Measurements from ENCODE around the gene KCNJ18. TPM values are rescaled to one million over a fixed set of nuclear protein-coding genes. Genes with fewer than 3 reads are reported as not detected.
"Not testable (repeated sequence)": the region's sequence is repeated elsewhere in the genome, so short reads cannot be mapped to it uniquely, and the experiment has no call there.

Gene KCNJ18
- total RNA-seq, 1 experiment from 2014 or later = not detected

GRCh38 chr17:21680366-21680765 lies 12.0 kb upstream of the KCNJ18 start:
- Mint-ChIP-seq H3K27me3 (ENCODE audit: low read depth) (peaks cover 8% of the 10 kb centered on the region), H3K27ac (no peak overlapping the region), H3K9me3 (peaks cover 79 to 86% of the 10 kb centered on the region in 2 experiments), H3K4me3 (no peak overlapping the region; a peak in 1 of 5 replicates), H3K36me3 (ENCODE audit: insufficient read depth in 1 of 3, low read depth in 3 of 3) (peaks cover 25 to 37% (median 28%) of the 10 kb centered on the region in 3 experiments), H3K4me1 (no peaks in the 10 kb centered on the region)
- Histone ChIP-seq H2BK120ac (ENCODE audit: low read depth, low read length, poor library complexity, severe bottlenecking) (no peak overlapping the region), H2AFZ (ENCODE audit: low read length) (no peak overlapping the region), H3K79me1 (ENCODE audit: insufficient read depth, low read depth, low read length, poor library complexity, severe bottlenecking) (no peaks in the 10 kb centered on the region), H2BK12ac (ENCODE audit: insufficient read length, low read depth, low read length) (no peak overlapping the region), H3K9ac (ENCODE audit: extremely low read depth, insufficient read length, low read length) (no peak overlapping the region), H2BK5ac (ENCODE audit: insufficient read length, low read length) (no peak overlapping the region), H4K5ac (ENCODE audit: insufficient read length, low read depth, low read length) (no peak overlapping the region), H3K56ac (ENCODE audit: insufficient read length, low read depth, low read length) (no peak overlapping the region), H3K27me3 (ENCODE audit: insufficient read depth, low read length) (no peaks in the 10 kb centered on the region), H4K91ac (ENCODE audit: insufficient read length, low read depth, low read length) (no peak overlapping the region), H3K4me1 (ENCODE audit: insufficient read depth, low read length) (no peaks in the 10 kb centered on the region), H3K9me3 (ENCODE audit: control insufficient read depth, low read depth, low read length) (peaks cover 47% of the 10 kb centered on the region), H3K14ac (ENCODE audit: insufficient read depth, low read length) (no peak overlapping the region), H3T11ph (ENCODE audit: low read length) (no peak overlapping the region), H3K23ac (ENCODE audit: insufficient read length, low read depth, low read length) (no peak overlapping the region), H3K18ac (ENCODE audit: insufficient read length, low read depth, low read length) (no peak overlapping the region), H3K23me2 (ENCODE audit: insufficient read length, low read depth, low read length, poor library complexity, severe bottlenecking) (no peaks in the 10 kb centered on the region), H3K27ac (ENCODE audit: insufficient read length, low read depth, low read length) (no peak overlapping the region), H4K20me1 (ENCODE audit: control insufficient read depth, insufficient read depth, insufficient read length) (no peaks in the 10 kb centered on the region), H3K4me2 (ENCODE audit: insufficient read depth, insufficient read length, low read length) (no peak overlapping the region), H3K79me2 (ENCODE audit: insufficient read depth, low read length) (no peaks in the 10 kb centered on the region), H2BK20ac (ENCODE audit: low read depth, low read length, poor library complexity, severe bottlenecking) (no peak overlapping the region), H2AK5ac (ENCODE audit: insufficient read length, low read length) (no peak overlapping the region), H4K8ac (replicated peaks; ENCODE audit: insufficient read length, low read depth, low read length) (no peak overlapping the region), H3K4ac (ENCODE audit: low read depth, low read length) (no peak overlapping the region), H2BK15ac (ENCODE audit: low read depth, low read length) (no peak overlapping the region)
- WGBS (ENCODE audit: extremely low coverage, insufficient read length, low lambda C conversion rate) = no CpG with 5 or more reads among the region's 19 CpGs
- no peak for DNase-seq
- no peak for TF ChIP-seq CTCF (conservative IDR thresholded peaks at IDR 0.05)

- not testable (repeated sequence) for H3K4me1 ChIP-seq (ENCODE audit: insufficient read depth, low read length); H2AK5ac ChIP-seq (ENCODE audit: insufficient read length, low read length); H3K27me3 ChIP-seq (ENCODE audit: insufficient read depth, low read length); H2BK120ac ChIP-seq (ENCODE audit: low read depth, low read length, poor library complexity, severe bottlenecking); H3T11ph ChIP-seq (ENCODE audit: low read length); H3K4me1 Mint-ChIP-seq; H3K79me2 ChIP-seq (ENCODE audit: insufficient read depth, low read length); H3K18ac ChIP-seq (ENCODE audit: insufficient read length, low read depth, low read length); H3K23ac ChIP-seq (ENCODE audit: insufficient read length, low read depth, low read length); H2BK5ac ChIP-seq (ENCODE audit: insufficient read length, low read length); H2BK12ac ChIP-seq (ENCODE audit: insufficient read length, low read depth, low read length); H3K14ac ChIP-seq (ENCODE audit: insufficient read depth, low read length); H4K20me1 ChIP-seq (ENCODE audit: control insufficient read depth, insufficient read depth, insufficient read length); H3K4me2 ChIP-seq (ENCODE audit: insufficient read depth, insufficient read length, low read length); H3K4me3 Mint-ChIP-seq; DNase-seq; H3K27me3 Mint-ChIP-seq (ENCODE audit: low read depth); H3K4ac ChIP-seq (ENCODE audit: low read depth, low read length); H3K27ac ChIP-seq (ENCODE audit: insufficient read length, low read depth, low read length); H4K5ac ChIP-seq (ENCODE audit: insufficient read length, low read depth, low read length); H3K79me1 ChIP-seq (ENCODE audit: insufficient read depth, low read depth, low read length, poor library complexity, severe bottlenecking); H2BK15ac ChIP-seq (ENCODE audit: low read depth, low read length); H2AFZ ChIP-seq (ENCODE audit: low read length); H3K27ac Mint-ChIP-seq; H2BK20ac ChIP-seq (ENCODE audit: low read depth, low read length, poor library complexity, severe bottlenecking); H3K9ac ChIP-seq (ENCODE audit: extremely low read depth, insufficient read length, low read length); H3K56ac ChIP-seq (ENCODE audit: insufficient read length, low read depth, low read length); H4K91ac ChIP-seq (ENCODE audit: insufficient read length, low read depth, low read length); H4K8ac ChIP-seq (replicated peaks; ENCODE audit: insufficient read length, low read depth, low read length); H3K23me2 ChIP-seq (ENCODE audit: insufficient read length, low read depth, low read length, poor library complexity, severe bottlenecking)
- H3K9me3 Mint-ChIP-seq = peaks cover 76 to 84% of the 10 kb centered on the region in 2 experiments
- H3K9me3 ChIP-seq (ENCODE audit: control insufficient read depth, low read depth, low read length) = peaks cover 42% of the 10 kb centered on the region
- no CpG with 5 or more reads among the region's 42 CpGs for WGBS (ENCODE audit: extremely low coverage, insufficient read length, low lambda C conversion rate)
- H3K36me3 Mint-ChIP-seq (ENCODE audit: insufficient read depth in 1 of 3, low read depth in 3 of 3) = peaks cover 20 to 32% (median 28%) of the 10 kb centered on the region in 3 experiments
These were observed 11.4 kb upstream of the KCNJ18 start for GRCh38 chr17:21680850-21681351.
